Thyroid gland (tissue), 4 donors: ENCODE measurements around the gene SZRD1.

Source experiments
- POLR2A ChIP-seq, 2 donors: fragments of 450-650 bp; IDR thresholded peaks; one replicate each; pipeline ENCODE4 v1.6.1; 2017; ENCODE audit warnings: antibody characterized with exemption in 2 of 2, mild to moderate bottlenecking in 2 of 2, moderate library complexity in 1 of 2
- TF ChIP-seq, protein P1 (sequence below), 6 experiments: fragments of 200-600 bp in 3 of 6; fragments of 450-650 bp in 3 of 6; sonication (generic) in 3 of 6; IDR thresholded peaks; one replicate each; pipeline ENCODE4 v1.5.1; 2016 to 2019; ENCODE audit warnings: antibody characterized with exemption in 6 of 6, mild to moderate bottlenecking in 2 of 6, inconsistent platforms in 1 of 6, moderate library complexity in 1 of 6

- TF ChIP-seq POLR2A (IDR thresholded peaks at IDR 0.05), result no peak
- TF ChIP-seq, protein P1, sequence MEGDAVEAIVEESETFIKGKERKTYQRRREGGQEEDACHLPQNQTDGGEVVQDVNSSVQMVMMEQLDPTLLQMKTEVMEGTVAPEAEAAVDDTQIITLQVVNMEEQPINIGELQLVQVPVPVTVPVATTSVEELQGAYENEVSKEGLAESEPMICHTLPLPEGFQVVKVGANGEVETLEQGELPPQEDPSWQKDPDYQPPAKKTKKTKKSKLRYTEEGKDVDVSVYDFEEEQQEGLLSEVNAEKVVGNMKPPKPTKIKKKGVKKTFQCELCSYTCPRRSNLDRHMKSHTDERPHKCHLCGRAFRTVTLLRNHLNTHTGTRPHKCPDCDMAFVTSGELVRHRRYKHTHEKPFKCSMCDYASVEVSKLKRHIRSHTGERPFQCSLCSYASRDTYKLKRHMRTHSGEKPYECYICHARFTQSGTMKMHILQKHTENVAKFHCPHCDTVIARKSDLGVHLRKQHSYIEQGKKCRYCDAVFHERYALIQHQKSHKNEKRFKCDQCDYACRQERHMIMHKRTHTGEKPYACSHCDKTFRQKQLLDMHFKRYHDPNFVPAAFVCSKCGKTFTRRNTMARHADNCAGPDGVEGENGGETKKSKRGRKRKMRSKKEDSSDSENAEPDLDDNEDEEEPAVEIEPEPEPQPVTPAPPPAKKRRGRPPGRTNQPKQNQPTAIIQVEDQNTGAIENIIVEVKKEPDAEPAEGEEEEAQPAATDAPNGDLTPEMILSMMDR (IDR thresholded peaks at IDR 0.05), result no peak
Measured at GRCh38 chr1:16398371-16398953, 31.4 kb downstream of the SZRD1 start.
